Adrenal gland (tissue), 5 donors: ENCODE data around the gene NR2E1.

ENCODE experiments used
- CTCF ChIP-seq, 6 experiments: fragments of 450-650 bp in 4 of 6; fragments of 200-600 bp in 2 of 6; sonication (generic) in 1 of 6; IDR thresholded peaks; 1 replicate in 5 of 6; 2 replicates in 1 of 6; pipeline versions ENCODE4 v1.5.1 to v1.8.0; 2016 to 2021; ENCODE audit warnings: antibody characterized with exemption in 6 of 6, mild to moderate bottlenecking in 2 of 6, moderate library complexity in 1 of 6
- POLR2A ChIP-seq, 2 donors: fragments of 450-650 bp; IDR thresholded peaks; one replicate each; pipeline ENCODE4 v1.6.1; 2017; ENCODE audit warnings: antibody characterized with exemption in 2 of 2, mild to moderate bottlenecking in 2 of 2, moderate library complexity in 1 of 2
- donor health status: DM: no; HTN: no; CAD: no.

DNA sequence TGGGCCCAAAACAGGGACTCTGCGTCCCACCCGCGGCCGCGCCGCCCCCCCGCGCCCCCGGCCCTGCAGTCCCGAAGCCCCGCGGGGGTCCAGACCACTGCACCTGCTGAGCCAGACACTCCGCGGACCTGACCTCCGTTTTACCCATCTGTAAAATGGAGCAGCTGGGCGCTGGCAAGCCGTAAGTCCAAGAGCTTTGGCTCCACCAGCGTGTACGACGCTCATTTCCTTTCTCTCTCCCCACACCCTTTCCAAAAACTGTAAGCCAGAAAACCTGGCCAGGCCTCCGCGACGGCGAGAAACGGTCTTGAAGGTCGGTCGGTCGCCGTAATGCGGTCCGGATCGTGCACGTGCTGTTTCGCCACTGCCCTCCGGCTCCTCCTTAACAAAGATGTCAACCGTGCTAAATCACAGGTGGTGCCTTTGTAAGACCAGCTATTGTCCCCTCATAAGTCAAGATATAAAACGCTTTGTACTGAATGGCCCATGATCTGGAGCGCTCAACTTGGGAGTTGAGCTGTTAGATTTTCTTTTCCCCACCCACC, 7.8 kb upstream of the NR2E1 start:
- no peak for TF ChIP-seq CTCF (IDR thresholded peaks at IDR 0.05)
- TF ChIP-seq POLR2A (IDR thresholded peaks at IDR 0.05) = no peak
